SU-DHL-6 (cell line): Measurements from ENCODE around the gene GMEB2.

ENCODE experiments used
- EZH2phosphoT487 ChIP-seq: fragments of 200-600 bp; sonication (generic), shearing (Covaris generic); conservative IDR thresholded peaks from 2 replicates; pipeline ENCODE4 v1.6.1; 2018; ENCODE audit warnings: mild to moderate bottlenecking, antibody characterized with exemption, low read length, moderate library complexity, mixed read lengths
- TF ChIP-seq, protein P1 (sequence below): fragments of 200-600 bp; sonication (generic); IDR thresholded peaks from one replicate; pipeline ENCODE4 v1.5.1; 2017; ENCODE audit warnings: antibody characterized with exemption, mild to moderate bottlenecking, low read length, moderate library complexity; ENCODE audit not compliant: insufficient read depth, poor library complexity, severe bottlenecking

DNA sequence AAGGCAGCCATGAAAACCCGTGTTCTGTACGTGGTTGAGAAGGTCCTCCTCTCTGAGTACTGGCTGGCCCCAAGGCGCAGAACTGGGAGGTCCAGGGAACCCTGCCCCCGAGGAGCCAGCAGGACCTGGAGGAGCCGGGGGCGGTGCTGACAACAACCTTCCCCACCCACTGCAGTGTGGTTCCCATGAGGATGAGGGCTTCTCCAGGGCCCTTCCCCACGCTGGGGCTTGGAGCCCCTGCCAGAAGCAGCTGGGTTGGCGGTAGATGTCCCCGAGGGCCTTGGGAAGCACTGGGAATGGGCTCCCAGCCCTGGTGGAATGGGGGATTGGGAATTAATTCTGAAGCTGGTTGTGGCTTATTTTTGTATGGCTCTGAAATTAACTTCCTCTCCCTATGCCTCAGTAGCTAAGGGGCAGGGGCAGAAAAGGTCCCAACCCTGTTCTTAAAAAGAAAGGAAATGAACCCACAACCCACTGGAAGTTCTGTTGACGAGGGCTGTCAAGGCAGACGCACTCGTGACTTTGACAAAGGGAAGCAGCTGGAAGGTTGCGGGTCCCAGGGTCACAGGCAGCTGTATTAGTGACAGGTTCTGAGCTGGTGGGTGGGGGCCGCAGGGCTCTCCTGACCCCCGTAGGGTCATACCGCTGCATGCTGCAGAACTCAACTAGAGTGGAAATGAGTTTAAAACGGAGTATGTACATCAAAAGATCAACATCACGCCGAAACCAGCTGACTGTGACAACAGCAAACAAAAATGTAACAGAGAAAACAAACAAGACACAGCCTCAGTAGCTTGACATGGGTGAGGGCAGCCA is 38.9 kb downstream of the GMEB2 start:
- TF ChIP-seq, protein P1, sequence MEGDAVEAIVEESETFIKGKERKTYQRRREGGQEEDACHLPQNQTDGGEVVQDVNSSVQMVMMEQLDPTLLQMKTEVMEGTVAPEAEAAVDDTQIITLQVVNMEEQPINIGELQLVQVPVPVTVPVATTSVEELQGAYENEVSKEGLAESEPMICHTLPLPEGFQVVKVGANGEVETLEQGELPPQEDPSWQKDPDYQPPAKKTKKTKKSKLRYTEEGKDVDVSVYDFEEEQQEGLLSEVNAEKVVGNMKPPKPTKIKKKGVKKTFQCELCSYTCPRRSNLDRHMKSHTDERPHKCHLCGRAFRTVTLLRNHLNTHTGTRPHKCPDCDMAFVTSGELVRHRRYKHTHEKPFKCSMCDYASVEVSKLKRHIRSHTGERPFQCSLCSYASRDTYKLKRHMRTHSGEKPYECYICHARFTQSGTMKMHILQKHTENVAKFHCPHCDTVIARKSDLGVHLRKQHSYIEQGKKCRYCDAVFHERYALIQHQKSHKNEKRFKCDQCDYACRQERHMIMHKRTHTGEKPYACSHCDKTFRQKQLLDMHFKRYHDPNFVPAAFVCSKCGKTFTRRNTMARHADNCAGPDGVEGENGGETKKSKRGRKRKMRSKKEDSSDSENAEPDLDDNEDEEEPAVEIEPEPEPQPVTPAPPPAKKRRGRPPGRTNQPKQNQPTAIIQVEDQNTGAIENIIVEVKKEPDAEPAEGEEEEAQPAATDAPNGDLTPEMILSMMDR, result no peak
- no peak for TF ChIP-seq EZH2phosphoT487
